ENCODE results near the gene CFL1.
"Not testable (repeated sequence)": the region's sequence is repeated elsewhere in the genome, so short reads cannot be mapped to it uniquely, and the experiment has no call there.

CFL1 gene

DNA sequence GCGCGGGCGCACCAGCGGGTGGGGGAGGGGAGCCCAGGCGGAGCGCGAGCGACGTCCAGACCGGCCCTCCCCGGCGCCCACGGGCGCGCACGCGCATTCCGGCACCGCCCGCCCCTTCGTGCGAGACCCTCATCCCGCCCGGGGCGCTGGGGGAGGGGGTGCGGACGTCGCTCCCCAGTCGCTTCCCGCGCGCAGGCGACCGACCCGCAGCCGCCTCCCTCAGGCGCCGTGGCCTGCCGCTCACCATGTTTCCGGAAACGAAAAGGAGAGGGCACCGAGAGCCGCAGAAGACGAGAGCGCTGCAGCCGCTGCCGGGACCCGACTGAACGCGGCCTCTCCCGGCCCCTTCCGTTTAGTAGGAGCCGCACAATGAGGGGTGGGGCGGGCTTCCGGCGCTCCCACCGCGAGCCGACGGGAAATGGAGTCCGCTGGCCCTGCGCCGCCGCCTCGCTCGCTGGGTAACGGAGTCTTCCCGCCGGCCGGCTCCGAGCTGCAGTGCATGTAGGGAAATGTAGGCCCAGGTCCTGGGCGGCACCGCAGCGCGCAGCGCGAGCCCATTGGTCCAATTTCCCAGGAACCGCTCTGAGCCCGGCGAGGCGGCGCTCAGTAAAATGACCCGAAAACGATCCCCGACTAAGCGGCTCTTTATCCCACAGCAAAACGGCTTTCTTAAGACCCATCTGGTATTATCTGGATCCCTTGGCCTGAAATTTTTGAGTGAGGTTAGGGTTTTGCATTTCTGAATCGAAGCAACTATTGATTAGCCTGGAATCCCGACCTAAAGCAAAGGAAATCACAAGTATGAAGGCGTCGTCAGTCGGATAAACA, at the start of gene CFL1:
TSS of gene CFL1 (minus strand) at position 328 of the 828 bp plus-strand sequence. CDS start at position 247, 81 bp downstream.
- peak; percentile 95 for DNase-seq

- DNase-seq: no peak
Observed at GRCh38 chr11:65906602-65907001, 48.6 kb upstream of the CFL1 start.

DNA sequence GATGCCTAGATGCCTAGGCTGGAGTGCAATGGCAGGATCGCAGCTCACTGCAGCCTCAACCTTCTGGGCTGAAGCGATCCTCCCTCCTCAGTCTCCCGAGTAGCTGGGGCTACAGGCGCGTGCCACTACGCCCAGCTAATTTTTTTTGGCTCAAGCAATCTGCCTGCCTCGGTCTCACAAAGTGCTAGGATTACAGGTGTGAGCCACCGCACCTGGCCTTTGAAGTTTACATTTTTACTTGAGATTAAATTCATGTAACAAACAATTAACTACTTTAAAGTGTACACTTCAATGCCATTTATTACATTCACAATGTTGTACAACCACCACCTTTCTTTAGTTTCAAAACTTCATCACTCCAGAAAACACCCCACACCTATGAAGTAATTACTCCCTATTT, 45.7 kb upstream of the CFL1 start:
- DNase-seq: no peak

DNA sequence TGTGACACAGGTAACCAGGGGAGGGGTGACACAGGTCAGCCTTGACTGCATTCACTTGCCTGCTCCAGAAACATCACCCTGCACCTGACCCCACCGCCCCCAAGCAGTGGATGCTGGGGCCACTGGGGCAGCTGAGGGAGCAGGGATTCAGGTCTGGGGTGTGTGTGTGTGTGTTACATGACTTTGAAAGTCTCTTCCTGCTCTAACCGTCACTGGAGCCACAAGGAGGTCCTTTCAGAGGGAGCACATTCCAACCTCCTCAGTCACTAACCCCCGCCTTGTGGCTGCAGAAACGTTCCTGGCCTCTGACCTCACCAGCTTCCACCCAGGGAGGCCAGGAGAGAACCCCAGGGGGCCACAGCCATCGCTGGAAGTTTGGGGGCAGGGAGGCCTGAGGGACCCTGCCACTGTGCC, 45.1 kb upstream of the CFL1 start:
- no peak for DNase-seq

DNA sequence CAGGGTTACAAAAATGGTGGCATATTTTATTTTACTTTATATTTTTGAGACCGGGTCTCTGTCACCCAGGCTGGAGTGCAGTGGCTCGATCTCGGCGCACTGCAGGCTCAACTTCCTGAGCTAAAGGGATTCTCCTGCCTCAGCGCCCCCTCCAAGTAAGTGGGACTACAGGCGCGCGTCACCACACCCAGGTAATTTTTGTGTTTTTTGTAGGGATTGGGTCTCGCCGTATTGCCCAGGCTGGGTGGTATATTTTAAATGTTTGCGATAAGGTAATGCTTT, 42.9 kb upstream of the CFL1 start:
- DNase-seq: no peak

DNA sequence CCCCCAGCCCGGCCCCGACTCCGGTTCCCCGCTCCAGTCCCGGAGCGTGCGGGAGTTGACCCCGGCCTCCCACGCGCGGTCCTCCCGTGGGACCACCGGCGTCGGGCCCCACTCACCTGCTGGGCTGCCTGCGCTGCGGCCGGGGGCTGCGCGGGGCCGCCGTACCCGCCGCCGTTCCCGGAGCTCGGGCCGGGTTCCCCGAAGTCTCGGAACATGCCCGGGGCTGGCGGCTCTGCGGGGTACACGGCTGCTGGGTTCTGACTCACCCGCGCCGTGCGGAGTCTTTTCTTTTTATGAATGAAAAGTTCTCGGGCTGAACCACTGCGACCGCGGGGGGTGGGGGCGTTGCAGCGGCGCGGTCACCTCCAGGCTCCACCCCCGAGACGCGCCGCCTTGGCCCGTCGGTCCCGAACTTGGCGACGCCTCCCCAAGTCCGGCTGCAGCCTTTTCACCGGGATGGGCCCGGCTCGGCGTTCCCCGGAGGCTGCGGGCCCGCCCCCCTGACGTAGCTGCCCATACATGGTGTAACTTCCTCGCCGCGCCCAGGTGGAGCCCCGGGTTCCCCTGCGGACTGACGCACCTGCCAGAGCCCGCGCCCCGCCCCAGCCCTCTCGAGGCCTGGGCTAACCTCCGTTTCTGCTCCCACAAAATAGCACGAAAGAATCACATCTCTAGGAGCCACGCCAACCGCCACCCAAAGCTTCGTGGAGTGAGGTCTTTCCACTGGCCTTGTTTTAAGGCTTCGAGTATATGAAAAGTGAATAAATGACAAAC, 42.3 kb upstream of the CFL1 start, which contains the start of gene FOSL1:
TSS of gene FOSL1 (minus strand) at position 264 of the 774 bp plus-strand sequence. CDS start at position 215, 49 bp downstream.
- peak; percentile 69 for DNase-seq

DNA sequence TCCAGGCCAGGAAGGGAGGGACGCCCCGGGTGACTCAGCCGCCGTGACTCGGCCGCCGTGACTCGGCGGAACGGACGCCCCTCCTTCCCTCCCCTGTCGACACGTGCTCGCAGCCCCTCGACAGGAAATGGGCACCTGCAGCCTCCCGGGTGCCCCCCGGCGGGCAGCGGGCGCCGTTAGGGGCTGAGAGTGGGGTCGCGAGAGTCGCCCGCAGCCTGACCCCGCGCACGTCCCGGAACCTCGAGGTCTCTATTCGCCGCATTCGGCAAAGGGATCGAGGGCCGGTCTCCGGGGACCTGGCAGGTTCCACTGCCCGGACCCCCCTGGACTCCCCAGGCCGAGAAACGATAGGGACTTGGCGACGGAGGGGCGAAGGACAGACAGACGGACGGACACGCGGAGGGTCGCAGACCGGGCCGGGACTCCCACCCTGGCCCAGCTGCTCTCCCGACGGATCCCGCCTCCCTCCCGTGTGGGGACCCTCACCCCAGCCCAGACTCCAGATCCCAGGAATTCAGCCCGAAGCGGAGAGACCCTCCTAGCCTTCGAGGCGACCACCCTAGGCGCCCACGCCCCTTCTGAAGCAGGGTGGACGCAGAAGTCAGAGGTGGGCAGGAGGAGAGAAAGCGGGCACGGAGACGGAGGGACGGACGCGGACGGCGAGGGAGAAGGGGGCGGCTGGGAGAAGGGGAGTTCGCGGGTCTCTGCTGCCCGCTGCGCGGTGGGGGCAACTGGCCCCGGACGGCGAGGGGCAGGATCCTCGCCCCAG, 41.6 kb upstream of the CFL1 start:
- DNase-seq: no peak

DNA sequence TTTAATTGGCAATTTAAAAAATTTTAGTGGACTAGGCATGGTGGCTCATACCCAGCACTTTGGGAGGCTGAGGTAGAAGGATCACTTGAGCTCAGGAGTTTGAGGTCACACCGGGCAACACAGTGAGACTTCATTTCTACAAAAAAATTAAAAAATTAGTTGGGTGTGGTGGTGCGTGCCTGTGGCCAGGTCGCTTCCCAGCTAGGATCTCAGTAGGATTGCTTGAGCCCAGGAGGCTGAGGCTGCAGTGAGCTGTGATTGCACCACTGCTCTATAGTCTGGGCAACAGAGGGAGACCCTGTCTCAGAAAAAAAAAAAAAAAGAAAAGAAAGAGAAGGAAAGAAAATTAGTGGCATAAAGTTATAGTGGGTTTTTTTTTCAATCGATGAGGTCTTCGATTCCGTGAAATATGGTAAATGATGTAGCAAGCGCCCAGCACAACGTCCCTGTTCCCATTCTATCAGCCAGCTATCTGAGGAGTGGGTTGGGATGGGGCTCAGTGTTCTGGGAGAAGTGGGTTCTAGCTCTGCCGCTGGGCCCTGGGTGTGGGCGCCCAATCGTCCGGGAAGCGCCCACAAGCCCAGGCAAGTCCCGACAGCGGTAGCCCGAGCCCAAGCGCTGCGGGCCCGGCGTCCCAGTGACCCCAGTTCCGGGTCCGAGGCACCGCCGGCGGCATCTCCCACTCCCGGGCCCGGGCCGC, 40.8 kb upstream of the CFL1 start:
- no peak for DNase-seq

- no peak for DNase-seq
Observed at GRCh38 chr11:65897020-65897471, 39.1 kb upstream of the CFL1 start.

- no peak for DNase-seq
Observed at GRCh38 chr11:65896034-65896999, 38.3 kb upstream of the CFL1 start.

DNA sequence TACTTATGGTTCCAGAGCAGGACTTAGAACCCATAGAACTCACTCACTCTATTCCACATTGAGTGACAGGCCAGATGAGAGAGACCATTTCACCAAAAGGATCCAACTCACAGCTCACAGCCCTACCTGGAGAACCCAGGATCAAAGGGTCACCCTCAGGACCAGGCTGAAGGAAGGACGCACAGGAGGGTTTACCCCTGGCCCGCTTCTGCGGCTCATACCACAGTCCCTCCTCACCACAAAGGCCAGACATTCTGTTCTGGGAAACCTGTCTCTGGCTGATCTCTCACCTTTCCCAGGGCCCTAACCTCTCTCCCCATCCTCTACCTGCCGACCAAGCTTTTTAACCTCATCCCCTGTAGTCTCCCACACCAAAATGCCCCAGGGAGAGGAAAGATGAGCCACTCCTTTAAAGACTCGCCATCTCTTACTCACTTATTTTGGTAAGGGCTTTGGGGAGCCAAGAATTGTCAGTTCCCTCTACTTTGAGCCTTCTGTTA, 37.6 kb upstream of the CFL1 start:
- no peak for DNase-seq

GRCh38 chr11:65894034-65894591, 36.1 kb upstream of the CFL1 start:
- DNase-seq: no peak

- DNase-seq: no peak
Observed at GRCh38 chr11:65892661-65893317, 34.8 kb upstream of the CFL1 start.

- DNase-seq: not testable (repeated sequence)
Observed at GRCh38 chr11:65892137-65892540, 34.2 kb upstream of the CFL1 start.

GRCh38 chr11:65891219-65892136, 33.5 kb upstream of the CFL1 start:
- no peak for DNase-seq

DNA sequence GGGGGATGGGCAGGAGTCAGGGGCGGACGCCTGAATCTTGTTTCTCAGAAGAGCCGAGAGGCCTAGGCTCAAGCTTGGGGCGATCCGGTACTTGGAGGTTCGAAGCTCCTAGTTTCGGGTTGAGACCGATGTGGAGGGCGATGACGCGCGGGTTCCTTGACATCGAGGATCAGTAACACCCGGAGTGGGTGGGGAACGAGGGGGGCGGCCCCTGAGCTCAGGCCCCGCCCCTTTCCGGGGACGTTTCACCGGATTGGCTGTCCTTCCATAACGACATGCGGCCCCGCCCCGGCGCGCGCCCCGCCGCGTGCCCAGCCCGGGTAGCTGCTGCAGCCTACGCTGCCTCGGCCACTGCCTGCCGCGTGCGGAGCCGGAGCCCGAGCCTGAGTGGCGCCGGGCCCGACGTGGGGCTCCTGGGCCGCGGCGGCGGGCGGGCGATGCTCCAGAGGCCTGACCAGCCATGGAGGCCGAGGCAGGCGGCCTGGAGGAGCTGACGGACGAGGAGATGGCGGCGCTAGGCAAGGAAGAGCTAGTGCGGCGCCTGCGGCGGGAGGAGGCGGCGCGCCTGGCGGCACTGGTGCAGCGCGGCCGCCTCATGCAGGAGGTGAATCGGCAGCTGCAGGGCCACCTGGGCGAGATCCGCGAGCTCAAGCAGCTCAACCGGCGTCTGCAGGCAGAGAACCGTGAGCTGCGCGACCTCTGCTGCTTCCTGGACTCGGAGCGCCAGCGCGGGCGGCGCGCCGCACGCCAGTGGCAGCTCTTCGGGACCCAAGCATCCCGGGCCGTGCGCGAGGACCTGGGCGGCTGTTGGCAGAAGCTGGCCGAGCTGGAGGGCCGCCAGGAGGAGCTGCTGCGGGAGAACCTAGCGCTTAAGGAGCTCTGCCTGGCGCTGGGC, 32.6 kb upstream of the CFL1 start, which contains the start of gene CCDC85B:
TSS of gene CCDC85B (plus strand) at position 350 of the 895 bp plus-strand sequence. CDS start at position 461, 111 bp downstream.
- DNase-seq: peak; percentile 92

GRCh38 chr11:65888163-65888814, 30.3 kb upstream of the CFL1 start, which contains the start of gene FIBP:
FIBP (minus strand) TSS chr11:65888471; CDS start chr11:65888418, 53 bp downstream.
- DNase-seq: peak; percentile 95

Data from NCI-H1436 (cell line).